ENCODE results near the gene VPS41. TPM values are rescaled to one million over a fixed set of nuclear protein-coding genes. Genes with fewer than 3 reads are reported as not detected.

Gene VPS41
- total and polyA plus RNA-seq, 10 of the 15 experiments (the other 5 are each of a cell fraction or from before 2014, with no cell fraction given), result 15.3 to 63.2 (median 47.0) TPM

- no peak overlapping the region; the same call in 1 of the 2 replicates for H3K4me2 ChIP-seq (ENCODE audit: control insufficient read depth, insufficient read depth)
- intact Hi-C loops (cut with micrococcal nuclease; ENCODE audit: unreplicated experiment), result no loop called here
- ChIA-PET POLR2A (no interaction called here), SMC1A (ENCODE audit: uncharacterized antibody, unreplicated experiment) (no interaction called here), CTCF (interaction anchor here (0.5 kb wide), 1 partner anchor 69 kb away, joined by 3 read pairs; no protein-coding TSS in a partner anchor), RAD21 (ENCODE audit: unreplicated experiment) (no interaction called here)
- no peaks in the 10 kb centered on the region; the same call in 1 of the 2 replicates for H4K20me1 ChIP-seq (ENCODE audit: control insufficient read depth, insufficient read depth)
- no peaks in the 10 kb centered on the region for H3K79me2 ChIP-seq (ENCODE audit: control insufficient read depth, insufficient read depth, low read length)
- no peaks in the 10 kb centered on the region for H3K27me3 ChIP-seq (replicated peaks in 1 of 2; ENCODE audit: control insufficient read depth in 2 of 2, insufficient read depth in 2 of 2, low read length in 1 of 2)
- TF ChIP-seq SUZ12 (IDR thresholded peaks at IDR 0.05; ENCODE audit: unreplicated experiment) (no peak), HSF1 (IDR thresholded peaks at IDR 0.05; ENCODE audit: low read depth, low read length) (no peak)
- H3K36me3 ChIP-seq (ENCODE audit: control insufficient read depth in 2 of 2, insufficient read depth in 2 of 2, low read length in 1 of 2), result no peaks in the 10 kb centered on the region
- H3K4me3 ChIP-seq, result no peak overlapping the region
- no peak overlapping the region for H3K27ac ChIP-seq (ENCODE audit: control insufficient read depth, insufficient read depth)
- FAIRE-seq (no peak), DNase-seq (ENCODE audit: low read depth, low spot score) (no peak), ATAC-seq (no peak)
- no peaks in the 10 kb centered on the region for H3K9me3 ChIP-seq (replicated peaks; ENCODE audit: control insufficient read depth, insufficient read depth, low read length)
- H2AFZ ChIP-seq (ENCODE audit: control insufficient read depth, low read depth, low read length), result no peak overlapping the region
- 21% methylated on average over 5 of the region's 5 CpGs for WGBS (ENCODE audit: insufficient coverage, insufficient replicate concordance, low lambda C conversion rate, missing lambda C conversion rate)
- H3K4me1 ChIP-seq (ENCODE audit: control insufficient read depth, insufficient read depth, low read length), result no peaks in the 10 kb centered on the region
- no peak overlapping the region for H3K9ac ChIP-seq (ENCODE audit: control insufficient read depth, insufficient read depth, low read length)
- BruUV-seq (replicated peaks), result no TSS peak
- in situ Hi-C loops (cut with MboI), result no loop called here
These were observed 18.8 kb upstream of the VPS41 start for GRCh38 chr7:38927751-38928150.

- FAIRE-seq (no peak), DNase-seq (ENCODE audit: low read depth, low spot score) (no peak), ATAC-seq (no peak)
- Histone ChIP-seq H3K4me3 (no peak overlapping the region), H3K27ac (ENCODE audit: control insufficient read depth, insufficient read depth) (no peak overlapping the region), H3K79me2 (ENCODE audit: control insufficient read depth, insufficient read depth, low read length) (no peaks in the 10 kb centered on the region), H3K27me3 (replicated peaks in 1 of 2; ENCODE audit: control insufficient read depth in 2 of 2, insufficient read depth in 2 of 2, low read length in 1 of 2) (peaks cover 0 to 3% of the 10 kb centered on the region in 2 experiments; a peak in 1 of 4 replicates), H3K9me3 (replicated peaks; ENCODE audit: control insufficient read depth, insufficient read depth, low read length) (no peaks in the 10 kb centered on the region), H4K20me1 (ENCODE audit: control insufficient read depth, insufficient read depth) (no peaks in the 10 kb centered on the region), H3K9ac (ENCODE audit: control insufficient read depth, insufficient read depth, low read length) (no peak overlapping the region), H2AFZ (ENCODE audit: control insufficient read depth, low read depth, low read length) (no peak overlapping the region), H3K4me2 (ENCODE audit: control insufficient read depth, insufficient read depth) (no peak overlapping the region), H3K4me1 (ENCODE audit: control insufficient read depth, insufficient read depth, low read length) (no peaks in the 10 kb centered on the region), H3K36me3 (ENCODE audit: control insufficient read depth in 2 of 2, insufficient read depth in 2 of 2, low read length in 1 of 2) (no peaks in the 10 kb centered on the region)
- ChIA-PET SMC1A (ENCODE audit: uncharacterized antibody, unreplicated experiment) (interaction anchor here (0.7 to 1.0 kb wide), 2 partner anchors 125 to 544 kb away, joined by 3 to 4 read pairs; no protein-coding TSS in a partner anchor), POLR2A (no interaction called here), CTCF (interaction anchor here (0.6 to 1.1 kb wide), 2 partner anchors 11 to 506 kb away, joined by 3 read pairs; no protein-coding TSS in a partner anchor), RAD21 (ENCODE audit: unreplicated experiment) (interaction anchor here (1.5 kb wide), 1 partner anchor 13 kb away, joined by 3 read pairs; no protein-coding TSS in a partner anchor)
- BruUV-seq (replicated peaks), result no TSS peak
- intact Hi-C loops (cut with micrococcal nuclease; ENCODE audit: unreplicated experiment) (no loop called here), in situ Hi-C loops (cut with MboI) (no loop called here)
- 11% methylated on average over 3 of the region's 3 CpGs for WGBS (ENCODE audit: insufficient coverage, insufficient replicate concordance, low lambda C conversion rate, missing lambda C conversion rate)
- TF ChIP-seq HDGF (IDR thresholded peaks at IDR 0.05) (no peak), CEBPZ (IDR thresholded peaks at IDR 0.05; ENCODE audit: low read depth, low read length) (no peak), ZSCAN29 (IDR thresholded peaks at IDR 0.05) (no peak), SMC3 (IDR thresholded peaks at IDR 0.05; ENCODE audit: borderline replicate concordance, low read length) (no peak), MYB (IDR thresholded peaks at IDR 0.05; ENCODE audit: borderline replicate concordance, low read depth, low read length) (no peak), USF1 (IDR thresholded peaks at IDR 0.05; ENCODE audit: borderline replicate concordance, extremely low read length, insufficient read depth, low read depth, low read length) (no peak), BACH1 (IDR thresholded peaks at IDR 0.05; ENCODE audit: borderline replicate concordance) (no peak), RFX5 (IDR thresholded peaks at IDR 0.05; ENCODE audit: low read depth, low read length) (no peak)
These were observed 11.7 kb upstream of the VPS41 start for GRCh38 chr7:38920731-38921130.
